ENCODE data around the gene MARF1.
"Not testable (repeated sequence)": the region's sequence is repeated elsewhere in the genome, so short reads cannot be mapped to it uniquely, and the experiment has no call there.

Gene MARF1

DNA sequence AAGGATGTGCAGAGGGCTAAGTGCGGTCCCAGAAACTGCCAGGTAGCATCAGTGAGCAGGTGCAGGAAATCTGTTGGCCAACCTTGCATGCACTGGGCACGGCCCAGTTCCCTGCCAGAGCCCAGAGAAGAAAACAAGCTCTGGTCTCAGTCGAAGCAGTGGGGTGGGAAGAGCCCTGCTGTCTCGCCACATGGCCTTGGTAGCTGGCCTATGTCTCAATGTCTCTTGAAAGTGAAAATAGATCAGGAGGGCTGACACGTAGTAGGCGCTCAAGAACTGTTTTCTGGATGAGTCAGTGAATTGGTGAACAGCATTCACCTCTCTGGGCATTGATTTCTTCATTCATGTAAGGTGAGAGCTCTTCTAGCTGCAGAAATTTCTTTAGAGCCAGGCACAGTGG, 90.4 kb downstream of the MARF1 start:
- Mint-ChIP-seq H3K4me1 (peaks cover 5% of the 10 kb centered on the region), H3K36me3 (ENCODE audit: low read depth) (no peaks in the 10 kb centered on the region)

DNA sequence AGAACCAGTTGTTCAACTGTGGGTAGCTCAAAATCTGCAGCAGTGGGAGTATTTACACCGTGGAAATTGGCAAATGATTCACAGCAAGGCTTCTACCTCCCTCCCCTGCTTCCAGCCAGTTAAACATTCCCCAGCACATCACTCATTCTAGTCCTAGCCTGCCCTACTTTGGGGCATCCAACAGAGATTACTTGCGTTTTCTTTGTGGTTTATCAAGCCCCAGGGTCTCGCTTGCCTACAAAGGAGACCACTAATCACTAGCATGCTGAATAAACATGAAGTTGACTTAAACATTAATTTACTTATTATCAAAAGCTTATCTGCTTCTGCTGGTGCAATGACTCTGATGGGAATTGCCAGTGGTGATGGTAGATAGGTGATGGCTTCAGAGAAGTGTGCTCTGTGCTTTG, 94.5 kb downstream of the MARF1 start:
- Mint-ChIP-seq H3K36me3 (ENCODE audit: low read depth) (peaks cover 9% of the 10 kb centered on the region), H3K4me1 (peaks cover 5% of the 10 kb centered on the region), H3K9me3 (peaks cover 4% of the 10 kb centered on the region), H3K27ac (no peak overlapping the region), H3K27me3 (ENCODE audit: low read depth) (no peaks in the 10 kb centered on the region), H3K4me3 (no peak overlapping the region)
- TF ChIP-seq, protein P1, sequence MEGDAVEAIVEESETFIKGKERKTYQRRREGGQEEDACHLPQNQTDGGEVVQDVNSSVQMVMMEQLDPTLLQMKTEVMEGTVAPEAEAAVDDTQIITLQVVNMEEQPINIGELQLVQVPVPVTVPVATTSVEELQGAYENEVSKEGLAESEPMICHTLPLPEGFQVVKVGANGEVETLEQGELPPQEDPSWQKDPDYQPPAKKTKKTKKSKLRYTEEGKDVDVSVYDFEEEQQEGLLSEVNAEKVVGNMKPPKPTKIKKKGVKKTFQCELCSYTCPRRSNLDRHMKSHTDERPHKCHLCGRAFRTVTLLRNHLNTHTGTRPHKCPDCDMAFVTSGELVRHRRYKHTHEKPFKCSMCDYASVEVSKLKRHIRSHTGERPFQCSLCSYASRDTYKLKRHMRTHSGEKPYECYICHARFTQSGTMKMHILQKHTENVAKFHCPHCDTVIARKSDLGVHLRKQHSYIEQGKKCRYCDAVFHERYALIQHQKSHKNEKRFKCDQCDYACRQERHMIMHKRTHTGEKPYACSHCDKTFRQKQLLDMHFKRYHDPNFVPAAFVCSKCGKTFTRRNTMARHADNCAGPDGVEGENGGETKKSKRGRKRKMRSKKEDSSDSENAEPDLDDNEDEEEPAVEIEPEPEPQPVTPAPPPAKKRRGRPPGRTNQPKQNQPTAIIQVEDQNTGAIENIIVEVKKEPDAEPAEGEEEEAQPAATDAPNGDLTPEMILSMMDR (IDR thresholded peaks at IDR 0.05; ENCODE audit: unreplicated experiment in 3 of 3), result no peak

More for the DNA sequence above, 90.4 kb downstream of the MARF1 start:
- Mint-ChIP-seq H3K27me3 (ENCODE audit: low read depth) (no peaks in the 10 kb centered on the region), H3K9me3 (no peaks in the 10 kb centered on the region), H3K4me3 (no peak overlapping the region), H3K27ac (no peak overlapping the region)
- TF ChIP-seq, protein P1 (IDR thresholded peaks at IDR 0.05; ENCODE audit: unreplicated experiment in 3 of 3), result no peak

DNA sequence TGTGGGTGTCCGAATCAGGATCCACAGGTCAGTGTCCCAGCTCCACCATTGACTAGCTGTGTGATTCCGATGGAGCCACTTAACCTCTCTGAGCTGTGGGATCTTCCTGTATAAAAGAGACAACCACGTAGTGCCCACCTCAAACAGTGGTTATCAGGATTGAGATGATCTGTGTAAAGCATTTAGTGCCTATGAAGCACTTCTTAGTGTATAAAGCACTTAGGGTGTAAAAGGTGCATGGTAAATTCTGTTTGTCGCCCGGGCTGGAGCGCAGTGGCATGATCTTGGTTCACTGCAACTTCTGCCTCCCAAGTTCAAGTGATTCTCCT, 95.2 kb downstream of the MARF1 start:
- Mint-ChIP-seq H3K4me1 (peaks cover 5% of the 10 kb centered on the region), H3K36me3 (ENCODE audit: low read depth) (peaks cover 12% of the 10 kb centered on the region), H3K9me3 (peaks cover 4% of the 10 kb centered on the region), H3K4me3 (no peak overlapping the region), H3K27ac (no peak overlapping the region), H3K27me3 (ENCODE audit: low read depth) (no peaks in the 10 kb centered on the region)
- TF ChIP-seq, protein P1 (IDR thresholded peaks at IDR 0.05; ENCODE audit: unreplicated experiment in 3 of 3), result no peak

DNA sequence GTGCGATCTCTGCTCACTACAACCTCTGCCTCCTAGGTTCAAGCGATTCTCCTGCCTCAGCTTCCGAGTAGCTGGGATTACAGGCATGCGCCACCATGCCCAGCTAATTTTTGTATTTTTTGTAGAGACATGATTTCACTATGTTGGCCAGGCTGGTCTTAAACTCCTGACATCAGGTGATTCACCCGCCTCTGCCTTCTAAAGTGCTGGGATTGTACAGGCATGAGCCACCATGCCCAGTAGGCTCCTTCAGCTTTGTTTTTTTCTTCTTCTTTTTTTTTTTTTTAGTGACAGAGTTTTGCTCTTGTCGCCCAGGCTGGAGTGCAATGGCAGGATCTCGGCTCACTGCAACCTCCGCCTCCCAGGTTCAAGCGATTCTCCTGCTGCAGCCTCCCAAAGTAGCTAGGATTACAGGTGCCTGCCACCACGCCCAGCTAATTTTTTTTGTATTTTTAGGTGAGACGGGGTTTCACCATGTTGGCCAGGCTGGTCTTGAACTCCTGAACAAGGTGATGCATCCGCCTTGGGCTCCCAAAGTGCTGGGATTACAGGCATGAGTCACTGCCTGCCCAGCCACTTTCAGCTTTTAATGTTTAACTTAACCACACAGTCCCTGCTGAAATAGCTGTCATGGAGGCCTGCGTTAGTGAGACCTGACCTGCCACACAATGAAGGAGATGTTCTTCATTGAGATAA, 95.7 kb downstream of the MARF1 start:
- H3K36me3 Mint-ChIP-seq (ENCODE audit: low read depth), result peaks cover 16% of the 10 kb centered on the region
- H3K4me1 Mint-ChIP-seq; H3K27ac Mint-ChIP-seq; H3K9me3 Mint-ChIP-seq; H3K4me3 Mint-ChIP-seq; H3K27me3 Mint-ChIP-seq (ENCODE audit: low read depth): not testable (repeated sequence)

DNA sequence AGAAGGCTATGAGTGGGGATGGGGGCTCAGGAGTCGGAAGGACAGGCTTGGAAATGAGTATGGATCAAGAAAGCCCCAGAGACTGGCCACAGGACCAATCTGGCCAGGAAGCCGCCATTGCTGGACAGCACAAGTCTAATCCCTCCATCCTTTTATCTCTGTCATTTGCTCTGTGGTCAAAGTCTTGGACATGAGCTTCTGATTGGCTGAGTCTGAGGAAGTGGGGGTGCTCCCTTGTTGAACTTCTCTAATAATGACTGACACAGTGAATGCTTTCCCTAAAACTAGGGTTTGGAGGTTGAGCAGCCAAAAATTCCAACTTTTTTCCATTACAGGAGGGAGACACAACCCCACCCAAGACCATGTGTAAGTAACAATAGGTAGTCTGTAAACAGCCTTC, 97.4 kb downstream of the MARF1 start:
- Mint-ChIP-seq H3K27me3 (ENCODE audit: low read depth) (no peaks in the 10 kb centered on the region), H3K36me3 (ENCODE audit: low read depth) (peaks cover 17% of the 10 kb centered on the region), H3K9me3 (peaks cover 6% of the 10 kb centered on the region), H3K4me1 (peaks cover under 1% of the 10 kb centered on the region), H3K4me3 (no peak overlapping the region), H3K27ac (no peak overlapping the region)
- TF ChIP-seq, protein P1 (IDR thresholded peaks at IDR 0.05; ENCODE audit: unreplicated experiment in 3 of 3), result no peak

DNA sequence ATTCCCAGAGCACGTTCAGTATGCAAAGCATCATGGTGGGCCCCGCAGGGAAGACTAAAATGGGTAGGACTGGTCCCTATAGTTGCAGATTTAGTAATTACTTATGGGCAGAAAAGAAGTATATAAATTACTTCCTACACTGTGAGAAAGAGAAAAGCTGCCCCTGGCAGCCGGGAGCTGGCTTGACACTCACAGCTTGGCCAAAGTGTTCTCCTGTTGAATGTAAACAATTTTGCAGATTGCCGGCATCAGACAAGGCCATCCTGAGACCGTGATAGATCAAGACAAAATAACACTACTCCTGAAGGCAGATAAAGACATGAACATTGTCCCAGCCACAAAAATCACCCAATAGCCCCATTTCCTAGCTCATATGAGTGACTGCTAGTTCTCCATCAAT, 98.5 kb downstream of the MARF1 start:
- Mint-ChIP-seq H3K9me3 (peaks cover 6% of the 10 kb centered on the region), H3K27ac (no peak overlapping the region), H3K27me3 (ENCODE audit: low read depth) (no peaks in the 10 kb centered on the region), H3K36me3 (ENCODE audit: low read depth) (peaks cover 17% of the 10 kb centered on the region), H3K4me3 (no peak overlapping the region), H3K4me1 (no peaks in the 10 kb centered on the region)
- TF ChIP-seq, protein P1 (IDR thresholded peaks at IDR 0.05; ENCODE audit: unreplicated experiment in 3 of 3), result no peak
